ENCODE measurements around the gene CCNYL1. TPM values are rescaled to one million over a fixed set of nuclear protein-coding genes. Genes with fewer than 3 reads are reported as not detected.

CCNYL1 gene
- polyA plus RNA-seq, 4 donors, result 18.2 to 22.4 (median 19.3) TPM

GRCh38 chr2:207763303-207763917 is 52.0 kb downstream of the CCNYL1 start:
- DNase-seq (ENCODE audit: low read depth in 4 of 4, low spot score in 3 of 4), result no peak

GRCh38 chr2:207764096-207764630 is 52.7 kb downstream of the CCNYL1 start:
- no peak for DNase-seq (ENCODE audit: low read depth in 4 of 4, low spot score in 3 of 4)

- DNase-seq (ENCODE audit: low read depth in 4 of 4, low spot score in 3 of 4), result no peak
Measured at GRCh38 chr2:207765547-207765946, 54.1 kb downstream of the CCNYL1 start.

- DNase-seq (ENCODE audit: low read depth in 4 of 4, low spot score in 3 of 4), result no peak
Measured at GRCh38 chr2:207766041-207766551, 54.7 kb downstream of the CCNYL1 start.

GRCh38 chr2:207766697-207767460 is 55.4 kb downstream of the CCNYL1 start:
- no peak for DNase-seq (ENCODE audit: low read depth in 4 of 4, low spot score in 3 of 4)

GRCh38 chr2:207767461-207768167 is 56.2 kb downstream of the CCNYL1 start:
- DNase-seq (ENCODE audit: low read depth in 4 of 4, low spot score in 3 of 4), result peak in 1 of 4 donors; percentile 21

- no peak for DNase-seq (ENCODE audit: low read depth in 4 of 4, low spot score in 3 of 4)
Measured at GRCh38 chr2:207768168-207768865, 56.9 kb downstream of the CCNYL1 start.

GRCh38 chr2:207768866-207769596 is 57.6 kb downstream of the CCNYL1 start:
- peak in 1 of 4 donors; percentile 27 for DNase-seq (ENCODE audit: low read depth in 4 of 4, low spot score in 3 of 4)

GRCh38 chr2:207770602-207771404 is 59.4 kb downstream of the CCNYL1 start:
- no peak for DNase-seq (ENCODE audit: low read depth in 4 of 4, low spot score in 3 of 4)

- DNase-seq (ENCODE audit: low read depth in 4 of 4, low spot score in 3 of 4), result no peak
Measured at GRCh38 chr2:207771421-207771820, 60.0 kb downstream of the CCNYL1 start.

GRCh38 chr2:207772081-207772843 is 60.8 kb downstream of the CCNYL1 start:
- no peak for DNase-seq (ENCODE audit: low read depth in 4 of 4, low spot score in 3 of 4)

- no peak for DNase-seq (ENCODE audit: low read depth in 4 of 4, low spot score in 3 of 4)
Measured at GRCh38 chr2:207772844-207773205, 61.4 kb downstream of the CCNYL1 start.

GRCh38 chr2:207775473-207775872 is 64.0 kb downstream of the CCNYL1 start:
- DNase-seq (ENCODE audit: low read depth in 4 of 4, low spot score in 3 of 4), result no peak

GRCh38 chr2:207777124-207777523 is 65.7 kb downstream of the CCNYL1 start:
- DNase-seq (ENCODE audit: low read depth in 4 of 4, low spot score in 3 of 4), result no peak

GRCh38 chr2:207778298-207778882 is 67.0 kb downstream of the CCNYL1 start:
- no peak for DNase-seq (ENCODE audit: low read depth in 4 of 4, low spot score in 3 of 4)

- DNase-seq (ENCODE audit: low read depth in 4 of 4, low spot score in 3 of 4), result no peak
Measured at GRCh38 chr2:207779523-207779922, 68.1 kb downstream of the CCNYL1 start.

- no peak for DNase-seq (ENCODE audit: low read depth in 4 of 4, low spot score in 3 of 4)
Measured at GRCh38 chr2:207782238-207783030, 71.0 kb downstream of the CCNYL1 start.
